Mucosa of gallbladder (tissue), 1 donor: ENCODE data around the gene CCNH. TPM values are rescaled to one million over a fixed set of nuclear protein-coding genes. Genes with fewer than 3 reads are reported as not detected.

ENCODE experiments used
- DNase-seq: peaks from one replicate; pipeline ENCODE4 v3.0.0-alpha.2; 2020; ENCODE audit warnings: low spot score
- total RNA-seq: library from RNA; stranded (reverse); gene quantifications from one replicate; pipeline ENCODE4 v1.2.1, GENCODE V29; 2021
- donor health status: DM: no; HTN: no; CAD: no.

The CCNH gene
- total RNA-seq, 1 donor from 2014 or later = 35.8 TPM

GRCh38 chr5:87403409-87403808 is 9.3 kb downstream of the CCNH start:
- no peak for DNase-seq

DNA sequence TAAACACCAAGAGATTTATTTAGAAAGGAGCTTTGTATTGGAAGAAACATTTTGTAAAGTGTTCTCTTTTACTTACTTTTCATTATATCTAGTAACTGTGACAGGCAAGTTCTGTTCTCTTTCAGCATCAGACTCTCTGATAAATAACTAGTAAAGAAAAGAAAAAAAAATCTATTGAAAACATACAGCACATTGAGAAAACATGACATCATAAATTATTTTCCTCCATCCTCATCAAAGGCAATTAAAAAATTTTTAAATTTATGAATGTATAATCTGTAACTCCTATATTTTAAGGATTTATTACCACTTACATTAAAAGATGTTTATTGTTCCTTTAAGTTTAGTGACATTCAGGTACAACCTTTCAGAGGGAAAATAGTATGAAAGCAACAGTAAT is 11.1 kb downstream of the CCNH start:
- no peak for DNase-seq

DNA sequence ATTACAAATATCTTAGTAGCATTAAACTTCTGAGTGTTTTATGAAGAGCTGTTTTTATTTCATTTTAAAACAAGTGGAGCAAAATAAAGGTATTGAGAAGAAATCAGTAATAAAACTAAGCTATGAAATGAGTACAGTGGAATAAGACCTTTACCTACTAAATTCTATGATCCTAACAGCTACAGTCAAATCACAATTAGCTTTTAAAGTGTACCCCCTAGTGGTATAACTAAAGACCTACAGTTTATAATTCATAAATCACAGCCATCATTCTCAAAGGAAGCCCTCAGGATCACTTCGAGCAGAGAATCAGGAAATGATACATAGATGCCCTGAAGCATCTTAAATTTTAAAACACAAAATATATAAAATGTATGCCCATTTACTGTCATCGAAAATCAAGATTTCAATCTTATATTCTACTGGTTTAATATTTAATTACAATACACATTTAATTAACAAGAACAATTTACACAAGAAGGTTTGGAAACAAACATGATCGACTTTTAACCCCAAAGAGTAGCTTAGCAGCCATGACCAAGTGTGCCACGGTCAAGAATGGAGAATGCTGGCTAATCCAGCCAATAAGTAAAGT is 12.3 kb downstream of the CCNH start:
- DNase-seq = no peak

GRCh38 chr5:87399720-87400119 is 13.0 kb downstream of the CCNH start:
- no peak for DNase-seq

- DNase-seq = no peak
These were observed 13.6 kb downstream of the CCNH start for GRCh38 chr5:87398981-87399614.

GRCh38 chr5:87394411-87395165 is 18.1 kb downstream of the CCNH start:
- DNase-seq = no peak

GRCh38 chr5:87393331-87393730 is 19.4 kb downstream of the CCNH start:
- no peak for DNase-seq

GRCh38 chr5:87392801-87393200 is 19.9 kb downstream of the CCNH start:
- DNase-seq = no peak

DNA sequence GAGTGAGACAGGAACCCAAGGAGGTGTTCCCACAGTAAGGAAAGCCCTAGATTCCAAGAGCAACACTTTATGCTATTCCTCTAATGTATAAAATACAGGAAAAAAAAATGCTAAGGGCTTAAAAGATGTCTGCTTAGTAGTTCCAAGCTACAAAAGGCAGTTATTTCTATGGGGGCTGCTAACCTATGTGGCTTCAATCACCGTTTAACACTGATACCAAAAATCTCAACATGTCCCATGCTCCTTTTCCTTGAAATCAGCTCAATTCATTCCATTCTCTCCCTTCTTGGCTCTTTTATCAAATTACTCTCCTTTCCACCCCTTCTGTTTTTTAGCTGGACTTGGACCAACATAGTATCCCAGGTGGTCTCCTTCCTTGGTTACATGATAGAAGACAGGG is 20.6 kb downstream of the CCNH start:
- DNase-seq = no peak

DNA sequence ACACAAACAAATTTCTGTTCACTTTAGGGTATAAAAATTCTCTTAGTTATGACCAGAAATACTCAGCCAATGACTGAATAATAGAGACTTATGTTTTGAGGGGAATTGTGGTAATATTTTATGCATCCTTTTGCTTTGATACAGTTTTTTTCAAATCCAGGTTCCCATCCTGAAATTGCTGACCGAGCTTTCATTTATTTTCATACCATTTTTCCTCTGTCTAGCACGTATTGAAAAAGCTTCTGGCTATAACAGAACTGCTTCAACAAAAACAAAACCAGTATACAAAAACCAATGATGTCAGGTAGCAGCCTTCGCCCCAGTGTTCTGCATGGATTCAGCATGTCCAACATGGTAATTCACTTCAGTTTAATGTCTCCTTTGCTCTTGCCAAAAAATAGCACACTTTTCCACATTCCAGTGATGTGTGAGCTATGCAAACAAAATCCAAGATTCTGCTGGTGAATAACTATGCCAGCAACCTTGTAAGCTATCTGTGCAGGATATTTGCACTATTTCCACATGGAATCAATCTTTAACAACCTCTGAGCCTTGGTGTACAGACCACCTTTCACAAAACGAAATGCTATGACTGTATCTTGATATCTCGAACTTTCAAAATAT is 22.0 kb downstream of the CCNH start:
- no peak for DNase-seq

GRCh38 chr5:87390075-87390474 is 22.7 kb downstream of the CCNH start:
- DNase-seq = no peak

DNA sequence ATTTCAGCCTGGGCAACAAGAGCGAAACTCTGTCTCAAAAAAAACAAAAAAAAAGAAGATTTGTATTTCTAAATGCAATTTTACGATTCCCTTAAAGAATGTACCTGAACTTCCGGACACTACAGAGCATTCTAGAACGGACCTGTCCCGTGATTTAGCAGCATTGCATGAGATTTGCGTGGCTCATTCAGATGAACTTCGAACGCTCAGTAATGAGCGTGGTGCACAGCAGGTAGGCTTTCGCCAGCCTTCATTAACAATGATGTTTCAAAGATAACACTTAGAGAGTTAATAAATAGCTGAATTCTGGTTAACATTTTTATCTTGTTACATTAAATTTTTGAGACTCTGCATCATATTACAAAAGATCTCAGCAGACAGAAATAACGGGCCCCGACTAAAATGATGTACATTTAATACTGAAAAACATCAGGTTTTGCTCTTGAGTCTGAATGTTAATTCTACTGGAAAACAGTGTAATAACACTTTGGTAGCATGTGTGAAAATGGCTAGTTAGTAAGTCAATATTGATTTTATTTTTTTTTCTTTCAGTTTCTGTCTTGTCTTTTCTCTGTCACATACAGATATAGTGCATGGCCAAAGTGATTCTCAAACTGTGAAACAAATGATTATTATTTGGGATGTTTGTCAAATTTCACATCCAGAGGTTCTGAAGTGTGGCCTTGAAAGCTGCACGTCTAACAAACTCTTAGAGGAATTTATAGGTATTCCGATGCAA is 23.3 kb downstream of the CCNH start:
- DNase-seq = no peak

- no peak for DNase-seq
These were observed 24.6 kb downstream of the CCNH start for GRCh38 chr5:87388129-87388528.

GRCh38 chr5:87385802-87386201 is 26.9 kb downstream of the CCNH start:
- no peak for DNase-seq

- DNase-seq = no peak
These were observed 29.5 kb downstream of the CCNH start for GRCh38 chr5:87383216-87383615.

DNA sequence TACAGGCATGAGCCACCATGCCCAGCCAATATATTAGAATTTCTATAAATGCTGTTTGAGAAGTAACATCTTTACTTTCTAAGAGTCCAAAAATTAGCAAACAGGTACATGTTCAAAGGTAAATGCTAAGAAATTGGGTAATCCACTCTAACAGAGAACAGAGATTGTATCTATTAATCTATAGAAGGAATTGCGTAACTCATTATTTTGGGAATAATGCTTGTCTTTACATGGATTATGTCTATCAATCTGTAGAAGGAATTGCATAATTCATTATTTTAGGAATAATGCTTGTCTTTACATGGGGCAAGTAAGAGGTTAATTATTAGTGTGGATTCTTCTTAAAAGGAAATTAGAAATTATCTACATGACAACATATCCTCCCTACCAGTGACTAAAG is 30.5 kb downstream of the CCNH start:
- no peak for DNase-seq

GRCh38 chr5:87372705-87373104 is 40.0 kb downstream of the CCNH start:
- DNase-seq = no peak

- no peak for DNase-seq
These were observed 43.3 kb downstream of the CCNH start for GRCh38 chr5:87369431-87369830.

DNA sequence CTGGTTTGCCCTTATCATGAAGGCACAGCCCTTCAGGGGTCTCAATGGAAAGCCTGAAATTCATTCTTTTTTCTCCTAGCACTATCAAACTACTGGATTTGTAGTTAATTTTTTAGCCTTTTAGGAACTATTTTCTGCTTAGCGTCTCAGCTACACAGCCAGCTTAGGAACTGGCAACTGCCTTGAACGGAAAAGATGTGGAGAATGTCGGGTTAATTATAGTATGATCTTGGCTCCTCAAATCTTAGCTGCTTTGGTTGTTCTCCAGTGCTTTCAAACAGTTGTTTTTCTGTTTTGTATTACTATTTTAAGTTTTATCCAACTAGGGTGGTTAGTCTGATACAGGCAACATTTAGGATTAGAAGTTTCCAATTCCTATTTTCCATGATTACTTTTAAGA is 44.1 kb downstream of the CCNH start:
- no peak for DNase-seq

DNA sequence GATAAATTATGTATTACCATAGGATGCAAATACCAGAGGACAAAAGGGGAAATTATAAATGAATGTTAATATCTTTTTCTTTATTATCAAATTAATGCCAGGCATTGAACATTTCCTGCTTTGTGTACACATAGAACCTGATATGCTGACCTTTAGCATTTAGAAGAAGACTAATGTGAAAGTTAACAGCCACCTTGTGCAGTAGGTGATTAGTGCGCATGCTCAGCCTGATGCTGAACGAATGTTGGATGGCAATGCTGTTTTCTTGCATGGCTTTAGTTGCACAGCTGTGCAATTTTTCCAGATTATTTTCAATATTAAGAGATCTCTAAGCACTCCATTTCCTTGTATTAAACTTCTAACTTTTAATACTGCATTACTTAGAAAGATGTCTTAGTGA is 45.5 kb downstream of the CCNH start:
- no peak for DNase-seq

DNA sequence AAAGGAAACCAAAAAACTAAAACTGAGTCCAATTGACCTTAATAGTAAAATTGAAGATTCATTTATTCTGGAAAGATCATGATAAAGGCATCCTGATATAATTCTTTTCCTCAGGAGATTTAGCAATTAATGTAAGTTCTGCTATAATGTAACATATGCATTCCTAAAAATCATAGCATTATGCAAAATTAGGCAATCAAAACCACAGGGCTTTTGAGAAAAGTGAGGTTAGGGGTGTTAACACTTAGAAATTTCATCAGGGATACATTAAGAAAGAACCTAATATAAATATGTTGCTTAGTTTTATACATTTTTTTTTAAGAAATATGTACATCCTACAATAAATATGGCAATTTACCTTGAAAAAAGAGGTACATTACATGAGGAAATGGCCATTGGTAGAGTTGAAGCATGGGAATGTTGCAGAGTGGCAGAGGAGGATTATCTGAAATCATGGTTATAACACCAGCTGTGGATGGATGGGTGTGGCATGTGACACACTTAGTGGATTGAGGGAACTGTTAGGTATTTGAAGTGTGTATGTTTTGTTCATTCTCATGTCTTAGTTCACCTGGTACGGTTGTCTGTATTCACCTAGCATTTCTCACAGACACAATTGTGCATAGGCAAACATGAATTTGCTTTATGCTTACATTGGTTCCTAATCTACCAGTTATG is 51.1 kb downstream of the CCNH start:
- DNase-seq = no peak

- DNase-seq = no peak
These were observed 51.7 kb downstream of the CCNH start for GRCh38 chr5:87361031-87361445.
